Measurements from ENCODE around the gene PLA2G6.
"Not testable (repeated sequence)": the region's sequence is repeated elsewhere in the genome, so short reads cannot be mapped to it uniquely, and the experiment has no call there.

PLA2G6 gene

GRCh38 chr22:38165922-38166593, 15.6 kb downstream of the PLA2G6 start:
- DNase-seq (ENCODE audit: low read depth in 2 of 2), result no peak

GRCh38 chr22:38164551-38164918, 17.1 kb downstream of the PLA2G6 start:
- no peak for DNase-seq (ENCODE audit: low read depth in 2 of 2)

GRCh38 chr22:38163844-38164550, 17.6 kb downstream of the PLA2G6 start:
- DNase-seq (ENCODE audit: low read depth in 2 of 2), result no peak

GRCh38 chr22:38162881-38163843, 18.5 kb downstream of the PLA2G6 start:
- DNase-seq (ENCODE audit: low read depth in 2 of 2), result no peak

- no peak for DNase-seq (ENCODE audit: low read depth in 2 of 2)
Observed at GRCh38 chr22:38155703-38156102, 25.9 kb downstream of the PLA2G6 start.

- not testable (repeated sequence) for DNase-seq (ENCODE audit: low read depth in 2 of 2)
Observed at GRCh38 chr22:38154563-38154915, 27.1 kb downstream of the PLA2G6 start.

GRCh38 chr22:38153821-38154562, 27.6 kb downstream of the PLA2G6 start:
- DNase-seq (ENCODE audit: low read depth in 2 of 2), result no peak

GRCh38 chr22:38151126-38151500, 30.5 kb downstream of the PLA2G6 start:
- no peak for DNase-seq (ENCODE audit: low read depth in 2 of 2)

GRCh38 chr22:38148245-38148644, 33.4 kb downstream of the PLA2G6 start:
- DNase-seq (ENCODE audit: low read depth in 2 of 2), result no peak

GRCh38 chr22:38146166-38146565, 35.5 kb downstream of the PLA2G6 start:
- not testable (repeated sequence) for DNase-seq (ENCODE audit: low read depth in 2 of 2)

- DNase-seq (ENCODE audit: low read depth in 2 of 2), result no peak
Observed at GRCh38 chr22:38144025-38144405, 37.6 kb downstream of the PLA2G6 start.

- DNase-seq (ENCODE audit: low read depth in 2 of 2), result no peak
Observed at GRCh38 chr22:38142606-38143005, 39.0 kb downstream of the PLA2G6 start.

- DNase-seq (ENCODE audit: low read depth in 2 of 2), result no peak
Observed at GRCh38 chr22:38141217-38141973, 40.2 kb downstream of the PLA2G6 start.

GRCh38 chr22:38139901-38140300, 41.7 kb downstream of the PLA2G6 start:
- DNase-seq (ENCODE audit: low read depth in 2 of 2), result no peak

GRCh38 chr22:38138961-38139360, 42.7 kb downstream of the PLA2G6 start:
- no peak for DNase-seq (ENCODE audit: low read depth in 2 of 2)

- no peak for DNase-seq (ENCODE audit: low read depth in 2 of 2)
Observed at GRCh38 chr22:38137876-38138687, 43.5 kb downstream of the PLA2G6 start.

GRCh38 chr22:38136607-38137006, 45.0 kb downstream of the PLA2G6 start:
- DNase-seq (ENCODE audit: low read depth in 2 of 2), result no peak

- no peak for DNase-seq (ENCODE audit: low read depth in 2 of 2)
Observed at GRCh38 chr22:38135133-38135706, 46.4 kb downstream of the PLA2G6 start.

GRCh38 chr22:38133331-38133730, 48.3 kb downstream of the PLA2G6 start:
- no peak for DNase-seq (ENCODE audit: low read depth in 2 of 2)

- no peak for DNase-seq (ENCODE audit: low read depth in 2 of 2)
Observed at GRCh38 chr22:38132794-38133193, 48.8 kb downstream of the PLA2G6 start.

All from activated CD8-positive, alpha-beta memory T cell treated with anti-CD3 and anti-CD28 coated beads for 4 hours (primary cell).